ENCODE data around the gene ZBTB7C.

ZBTB7C gene

GRCh38 chr18:48061781-48062570 is 347.2 kb downstream of the ZBTB7C start:
- no peak overlapping the region for H3K27ac ChIP-seq
- no peak for TF ChIP-seq CTCF (conservative IDR thresholded peaks at IDR 0.05)
- no peak for TF ChIP-seq ZFX (IDR thresholded peaks at IDR 0.05)

- no peak overlapping the region for H3K27ac ChIP-seq
Observed at GRCh38 chr18:48060970-48061369, 348.2 kb downstream of the ZBTB7C start.

DNA sequence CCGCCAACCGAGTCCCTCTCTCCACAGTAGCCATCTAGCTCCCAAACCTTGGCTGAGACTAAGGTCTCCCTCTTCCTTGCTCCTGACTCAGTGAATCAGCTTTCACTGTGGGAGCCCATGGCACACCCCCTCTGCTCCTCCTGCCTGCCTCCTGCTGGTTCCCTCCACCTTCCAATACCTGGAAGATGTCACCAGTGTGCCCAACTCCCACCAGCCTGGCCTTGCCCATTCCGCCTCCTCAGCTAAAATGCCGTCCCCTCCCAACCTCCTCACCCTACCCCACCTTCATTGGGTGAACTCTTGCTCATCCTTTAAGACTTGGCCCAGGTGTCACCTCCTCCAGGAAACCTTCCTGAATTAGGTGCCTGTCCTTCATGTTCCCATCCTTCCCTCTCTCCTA is 348.8 kb downstream of the ZBTB7C start:
- H3K27ac ChIP-seq = no peak overlapping the region
- TF ChIP-seq CTCF (conservative IDR thresholded peaks at IDR 0.05) = no peak
- no peak for TF ChIP-seq ZFX (IDR thresholded peaks at IDR 0.05)

More at GRCh38 chr18:48060970-48061369, 348.2 kb downstream of the ZBTB7C start:
- no peak for TF ChIP-seq CTCF (conservative IDR thresholded peaks at IDR 0.05)
- no peak for TF ChIP-seq ZFX (IDR thresholded peaks at IDR 0.05)

DNA sequence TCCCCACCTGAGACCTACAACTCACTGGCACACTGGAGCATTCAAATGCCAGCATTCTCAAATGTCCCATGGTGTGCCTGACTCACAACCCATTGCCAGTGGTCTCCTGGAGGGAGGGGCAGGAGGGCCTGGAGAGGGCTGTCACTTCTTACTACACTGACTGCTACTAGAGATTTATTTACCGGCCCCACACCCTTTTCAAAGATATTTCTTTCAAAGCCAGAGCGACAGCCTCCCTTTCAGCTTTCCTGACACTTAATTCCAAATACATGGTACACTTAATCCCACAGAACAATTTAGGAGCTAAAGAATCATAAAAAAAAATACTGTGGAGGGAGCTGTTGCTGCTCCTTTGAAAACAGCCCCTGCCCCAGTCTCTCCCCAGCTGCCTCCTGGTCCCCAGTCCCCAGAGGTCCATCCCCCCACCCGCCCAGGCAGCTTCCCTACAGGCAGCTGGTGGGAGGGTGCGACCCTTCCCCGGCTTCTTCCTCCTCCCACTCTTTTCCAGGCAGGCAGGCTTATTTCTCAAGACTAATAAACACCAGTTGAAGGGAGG is 349.6 kb downstream of the ZBTB7C start:
- TF ChIP-seq ZFX (IDR thresholded peaks at IDR 0.05) (no peak), CTCF (conservative IDR thresholded peaks at IDR 0.05) (no peak)
- no peak overlapping the region for H3K27ac ChIP-seq

DNA sequence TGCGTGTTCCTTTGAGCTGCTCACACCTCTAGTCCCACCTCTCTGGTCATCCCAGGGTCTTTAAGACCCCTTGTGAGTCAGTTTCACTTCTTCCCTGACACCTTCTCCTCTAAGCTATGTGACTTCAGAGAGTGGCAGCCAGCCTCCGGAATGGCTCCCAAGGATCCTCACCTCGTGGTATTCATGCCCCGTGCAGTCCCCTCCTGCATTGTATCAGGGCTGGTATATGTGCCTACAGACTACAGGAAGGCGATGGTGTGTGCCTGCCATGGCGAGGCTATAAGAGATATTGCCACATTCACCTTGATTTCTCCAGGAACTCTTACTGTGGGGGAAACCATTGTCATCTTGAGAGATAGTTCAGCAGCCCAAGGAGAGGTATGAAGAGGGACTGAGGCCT is 350.7 kb downstream of the ZBTB7C start:
- no peak overlapping the region for H3K27ac ChIP-seq
- no peak for TF ChIP-seq CTCF (conservative IDR thresholded peaks at IDR 0.05)
- no peak for TF ChIP-seq ZFX (IDR thresholded peaks at IDR 0.05)

GRCh38 chr18:48057018-48057417 is 352.2 kb downstream of the ZBTB7C start:
- TF ChIP-seq ZFX (IDR thresholded peaks at IDR 0.05) = no peak
- no peak for TF ChIP-seq CTCF (conservative IDR thresholded peaks at IDR 0.05)
- H3K27ac ChIP-seq = no peak overlapping the region

DNA sequence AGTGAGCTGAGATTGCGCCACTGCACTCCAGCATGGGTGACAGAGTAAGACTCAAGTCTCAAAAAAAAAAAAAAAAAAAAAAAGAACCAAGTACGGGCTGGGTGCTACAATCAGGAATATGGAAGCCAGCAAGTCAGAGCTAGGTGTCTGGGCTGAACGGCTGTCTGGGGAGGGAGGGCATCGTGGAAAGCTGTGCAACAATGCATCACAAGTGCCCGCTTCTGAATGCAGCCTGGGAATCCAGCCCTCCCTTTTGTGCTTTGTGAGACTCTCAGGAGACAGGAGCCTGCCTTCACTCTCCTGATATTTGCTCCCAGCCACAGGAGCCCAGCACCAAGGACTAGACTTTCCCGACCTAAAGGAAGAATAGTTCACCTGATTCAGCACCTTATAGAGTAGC is 353.8 kb downstream of the ZBTB7C start:
- H3K27ac ChIP-seq = no peak overlapping the region
- TF ChIP-seq CTCF (conservative IDR thresholded peaks at IDR 0.05) (no peak), ZFX (IDR thresholded peaks at IDR 0.05) (no peak)
